Gastrocnemius medialis (tissue), 4 donors: ENCODE results near the gene KLK8. TPM values are rescaled to one million over a fixed set of nuclear protein-coding genes. Genes with fewer than 3 reads are reported as not detected.

Experiments used
- ATAC-seq, 2 donors: fragments of 150-250 bp; one replicate each; pipeline ENCODE4 v1.9.1; 2016
- DNase-seq, 2 donors: peaks; one replicate each; pipeline ENCODE4 v3.0.0-alpha.2; 2019
- H3K27ac ChIP-seq, 4 donors: fragments of 200-600 bp; sonication (generic); 1 replicate in 1 of 4; 2 replicates in 3 of 4; pipeline ENCODE4 v1.5.1; 2016 to 2018; ENCODE audit warnings: mild to moderate bottlenecking in 2 of 4, moderate library complexity in 1 of 4
- H3K27me3 ChIP-seq, 3 donors: fragments of 200-600 bp; sonication (generic) in 2 of 3; 1 replicate in 1 of 3; 2 replicates in 2 of 3; pipeline versions ENCODE4 v1.5.1 to v1.6.0; 2016 to 2019; ENCODE audit warnings: mild to moderate bottlenecking in 1 of 3, moderate library complexity in 1 of 3
- H3K36me3 ChIP-seq, 2 donors: fragments of 200-600 bp; sonication (generic) in 1 of 2; one replicate each; pipeline ENCODE4 v1.5.1; 2017 to 2018
- H3K4me1 ChIP-seq, 2 donors: fragments of 200-600 bp; sonication (generic) in 1 of 2; one replicate each; pipeline ENCODE4 v1.5.1; 2016 to 2017; ENCODE audit warnings: mild to moderate bottlenecking in 2 of 2
- H3K4me3 ChIP-seq, 4 donors: fragments of 200-600 bp; sonication (generic) in 3 of 4; 1 replicate in 1 of 4; 2 replicates in 3 of 4; pipeline ENCODE4 v1.5.1; 2016 to 2019; ENCODE audit warnings: mild to moderate bottlenecking in 2 of 4
- H3K9me3 ChIP-seq, 3 donors: fragments of 200-600 bp; sonication (generic) in 2 of 3; 1 replicate in 1 of 3; 2 replicates in 2 of 3; pipeline ENCODE4 v1.5.1; 2016 to 2019
- CTCF ChIP-seq, 5 experiments: fragments of 450-650 bp in 3 of 5; fragments of 200-600 bp in 2 of 5; sonication (generic) in 2 of 5; IDR thresholded peaks in 4 of 5; conservative IDR thresholded peaks in 1 of 5; 1 replicate in 4 of 5; 2 replicates in 1 of 5; pipeline ENCODE4 v1.5.1; 2016 to 2019; ENCODE audit warnings: antibody characterized with exemption in 5 of 5, mild to moderate bottlenecking in 3 of 5, moderate library complexity in 3 of 5
- POLR2A ChIP-seq, 2 donors: fragments of 450-650 bp; IDR thresholded peaks; one replicate each; pipeline ENCODE4 v1.6.1; 2017; ENCODE audit warnings: antibody characterized with exemption in 2 of 2, mild to moderate bottlenecking in 2 of 2, moderate library complexity in 2 of 2
- in situ Hi-C, 4 donors: fragments of 200-750 bp; cut with MboI; loops; one replicate each; pipeline versions ENCODE4 v1.15.0 to v1.8.0; 2017; ENCODE audit warnings: low sequenced_read_pairs in 4 of 4
- intact Hi-C: fragments of 100-400 bp; cut with DNase I; formaldehyde crosslinking; loops from one replicate; pipeline ENCODE4 v1.15.1; 2023; ENCODE audit warnings: low total_unique reads
- total RNA-seq, 4 donors: library from RNA; depleted of rRNA; stranded (reverse); fragments of >200 nt; gene quantifications; one replicate each; pipeline versions ENCODE4 v1.1.0 to v1.2.3, GENCODE V29; 2016

The KLK8 gene
- total RNA-seq, 4 donors from 2014 or later: not detected

DNA sequence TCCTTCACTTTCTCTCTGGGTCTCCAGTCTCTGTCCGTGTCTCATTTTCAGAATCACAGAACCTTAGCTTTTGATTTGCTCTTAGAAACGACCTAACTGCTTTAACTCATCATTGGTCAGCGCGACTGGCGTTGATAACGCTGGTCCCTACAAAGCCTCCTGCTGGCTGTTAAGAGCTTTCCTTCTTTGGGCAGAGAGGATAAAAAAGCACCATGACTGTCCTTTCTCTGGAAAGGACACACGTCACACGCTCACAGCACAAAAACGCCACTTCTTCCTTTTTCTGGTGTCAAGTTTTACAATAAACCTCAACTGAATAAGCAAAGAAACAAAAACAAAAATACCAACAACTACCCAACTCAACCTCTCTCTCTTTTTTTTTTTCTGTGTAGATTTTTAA lies 35.1 kb upstream of the KLK8 start:
- ATAC-seq: no peak
- Histone ChIP-seq H3K4me3 (no peak overlapping the region), H3K9me3 (no peaks in the 10 kb centered on the region), H3K27ac (no peak overlapping the region), H3K36me3 (no peaks in the 10 kb centered on the region), H3K4me1 (no peaks in the 10 kb centered on the region), H3K27me3 (no peaks in the 10 kb centered on the region)
- TF ChIP-seq POLR2A (IDR thresholded peaks at IDR 0.05) (no peak), CTCF (IDR thresholded peaks at IDR 0.05 in 4 of 5, conservative IDR thresholded peaks at IDR 0.05 in 1 of 5) (no peak)
- no peak for DNase-seq
- intact Hi-C loops (no loop called here), in situ Hi-C loops (no loop called here)

DNA sequence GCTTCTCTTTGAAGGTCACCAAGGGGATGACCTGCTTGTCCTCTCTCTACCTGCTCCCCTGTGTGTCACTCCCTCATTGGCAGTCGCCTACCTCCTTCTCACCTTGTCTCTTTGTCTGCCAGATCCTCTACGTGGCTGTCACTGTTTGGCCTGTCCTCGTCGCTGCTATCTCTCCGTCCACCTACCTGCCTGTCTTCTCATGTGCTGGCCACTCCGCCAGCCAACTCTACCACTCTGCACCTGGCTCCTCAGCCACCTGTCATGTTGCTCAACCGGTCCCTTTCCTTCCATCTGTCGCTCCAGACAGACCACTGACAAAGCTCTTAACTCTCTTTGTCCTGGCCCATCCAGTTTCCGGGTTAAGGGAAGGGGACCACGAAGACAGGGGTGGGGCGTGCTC lies 33.3 kb upstream of the KLK8 start, which contains the start of gene KLK12:
KLK12 (minus strand) TSS at position 299 of the 400 bp plus-strand sequence. CDS start 381 bp downstream, outside the sequence.
- Histone ChIP-seq H3K4me3 (no peak within 1 kb of the TSS), H3K9me3 (no peaks in the 10 kb centered on the region), H3K27ac (no peak within 1 kb of the TSS), H3K27me3 (no peaks in the 10 kb centered on the region), H3K36me3 (no peaks in the 10 kb centered on the region), H3K4me1 (no peaks in the 10 kb centered on the region)
- ATAC-seq: no peak
- intact Hi-C loops (no loop called here), in situ Hi-C loops (no loop called here)
- DNase-seq: no peak
- TF ChIP-seq POLR2A (IDR thresholded peaks at IDR 0.05) (no peak), CTCF (IDR thresholded peaks at IDR 0.05 in 4 of 5, conservative IDR thresholded peaks at IDR 0.05 in 1 of 5) (no peak)

DNA sequence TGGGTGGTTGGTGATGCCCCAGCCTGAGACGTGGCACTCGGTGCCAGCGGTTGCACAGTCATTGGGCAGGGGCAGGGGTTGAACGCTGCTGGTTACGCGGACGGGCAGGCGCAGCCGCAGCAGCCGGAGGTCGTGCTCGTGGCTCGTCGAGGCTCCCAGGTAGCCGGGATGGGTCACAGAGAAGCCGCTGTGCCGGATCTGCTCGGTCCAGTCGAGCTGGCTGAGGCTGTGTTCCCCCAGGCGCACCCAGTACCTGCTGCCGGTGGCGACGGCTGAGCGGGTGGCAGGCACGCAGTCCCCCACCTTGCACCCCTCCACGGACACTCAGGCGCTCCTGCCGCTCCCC lies 30.4 kb upstream of the KLK8 start:
- TF ChIP-seq CTCF (IDR thresholded peaks at IDR 0.05 in 4 of 5, conservative IDR thresholded peaks at IDR 0.05 in 1 of 5) (no peak), POLR2A (IDR thresholded peaks at IDR 0.05) (no peak)
- DNase-seq (no peak), ATAC-seq (no peak)
- no peaks in the 10 kb centered on the region for H3K36me3 ChIP-seq
- intact Hi-C loops: no loop called here
- H3K27me3 ChIP-seq: no peaks in the 10 kb centered on the region
- H3K9me3 ChIP-seq: no peaks in the 10 kb centered on the region
- H3K4me3 ChIP-seq: no peak overlapping the region
- in situ Hi-C loops: no loop called here
- H3K4me1 ChIP-seq: no peaks in the 10 kb centered on the region
- no peak overlapping the region for H3K27ac ChIP-seq

- no peak for ATAC-seq
- intact Hi-C loops: no loop called here
Observed at GRCh38 chr19:51031220-51031879, 29.9 kb upstream of the KLK8 start.

More at GRCh38 chr19:51031220-51031879, 29.9 kb upstream of the KLK8 start:
- Histone ChIP-seq H3K36me3 (no peaks in the 10 kb centered on the region), H3K4me3 (no peak overlapping the region), H3K27me3 (no peaks in the 10 kb centered on the region), H3K4me1 (no peaks in the 10 kb centered on the region), H3K9me3 (no peaks in the 10 kb centered on the region), H3K27ac (no peak overlapping the region)
- TF ChIP-seq POLR2A (IDR thresholded peaks at IDR 0.05): no peak
- TF ChIP-seq CTCF (IDR thresholded peaks at IDR 0.05 in 4 of 5, conservative IDR thresholded peaks at IDR 0.05 in 1 of 5): no peak
- in situ Hi-C loops: no loop called here
- DNase-seq: no peak
